Measurements from ENCODE around the gene SAMSN1. TPM values are rescaled to one million over a fixed set of nuclear protein-coding genes. Genes with fewer than 3 reads are reported as not detected.

The SAMSN1 gene
- total and polyA plus RNA-seq, 9 of the 15 experiments (the other 6 are each of a cell fraction or from before 2014, with no cell fraction given): 101 to 223 (median 159) TPM

GRCh38 chr21:14594967-14595366 is 48.9 kb upstream of the SAMSN1 start:
- H4K20me1 ChIP-seq (replicated peaks; ENCODE audit: control insufficient read depth, insufficient read depth, low read length): no peaks in the 10 kb centered on the region
- H3K79me2 ChIP-seq (ENCODE audit: control insufficient read depth, insufficient read depth, low read length): no peaks in the 10 kb centered on the region
- H3K9ac ChIP-seq (ENCODE audit: insufficient read depth in 1 of 2, low read depth in 2 of 2, low read length in 2 of 2): no peak overlapping the region
- 81% methylated on average over 2 of the region's 2 CpGs for whole genome bisulfite sequencing (ENCODE audit: insufficient coverage, low coverage, missing lambda C conversion rate)
- TF ChIP-seq CBFB (CRISPR knock-in tag; IDR thresholded peaks at IDR 0.05) (no peak), RCOR1 (IDR thresholded peaks at IDR 0.05; ENCODE audit: borderline replicate concordance in 1 of 2, low read depth in 2 of 2, low read length in 2 of 2) (no peak), NFE2L1 (tag; IDR thresholded peaks at IDR 0.05; ENCODE audit: borderline replicate concordance, low read depth) (no peak), FOSL1 (tag; conservative IDR thresholded peaks at IDR 0.05) (no peak), SNIP1 (IDR thresholded peaks at IDR 0.05; ENCODE audit: low read depth) (no peak), ETV1 (tag; conservative IDR thresholded peaks at IDR 0.05; ENCODE audit: low read depth) (no peak), ZNF507 (tag; conservative IDR thresholded peaks at IDR 0.05) (no peak), RB1 (IDR thresholded peaks at IDR 0.05; ENCODE audit: low read depth) (no peak)
- no peak overlapping the region for H3K4me2 ChIP-seq (ENCODE audit: insufficient read depth, low read length)
- ChIA-PET POLR2A (interaction anchor here (0.8 kb wide), 1 partner anchor 23 kb away, joined by 3 read pairs; no protein-coding TSS in a partner anchor), CTCF (ENCODE audit: low intra/inter-chr PET ratio) (no interaction called here)
- H2AFZ ChIP-seq (ENCODE audit: low read depth, low read length): no peak overlapping the region
- no peaks in the 10 kb centered on the region for H3K27me3 ChIP-seq (ENCODE audit: control insufficient read depth in 2 of 2, insufficient read depth in 2 of 2, low read length in 2 of 2)
- no peaks in the 10 kb centered on the region for H3K36me3 ChIP-seq (ENCODE audit: control insufficient read depth, insufficient read depth, low read length)
- no peak overlapping the region for H3K27ac ChIP-seq (ENCODE audit: extremely low read depth, low read depth, low read length)
- no TSS peak for BruUV-seq (replicated peaks)
- ATAC-seq: no peak
- no peaks in the 10 kb centered on the region for H3K9me1 ChIP-seq (ENCODE audit: control insufficient read depth, insufficient read depth, low read length)
- in situ Hi-C loops (cut with MboI): no loop called here
- no peak overlapping the region for H3K4me3 ChIP-seq
- no peak for FAIRE-seq
- intact Hi-C loops (cut with micrococcal nuclease): no loop called here
- DNase-seq (ENCODE audit: extremely low read depth in 1 of 4, low spot score in 3 of 4): no peak
- 0 out of 2 replicates have a peak, but pooled peaks cover 3% of the 10 kb centered on the region for H3K9me3 ChIP-seq (replicated peaks; ENCODE audit: control insufficient read depth, insufficient read depth, low read depth, low read length)
- H3K4me1 ChIP-seq (replicated peaks in 1 of 2; ENCODE audit: control insufficient read depth in 2 of 2, insufficient read depth in 2 of 2, low read length in 2 of 2): peaks cover 1 to 6% of the 10 kb centered on the region in 2 experiments; a peak in 4 of 5 replicates

All from K562 (cell line).